ENCODE results near the gene R3HDM1. TPM values are rescaled to one million over a fixed set of nuclear protein-coding genes. Genes with fewer than 3 reads are reported as not detected.
A peak's percentile ranks its signal among the peaks of the same experiment; 100 is the strongest.
"Not testable (repeated sequence)": the region's sequence is repeated elsewhere in the genome, so short reads cannot be mapped to it uniquely, and the experiment has no call there.

R3HDM1 gene
- 10 to 100 TPM; 37.3 to 38.5 TPM for total RNA-seq

GRCh38 chr2:135531231-135532197, at the start of gene R3HDM1:
R3HDM1 (plus strand) TSS chr2:135531484; CDS start chr2:135604846, 73,362 bp downstream.
- CTCF ChIA-PET, result interaction anchor here (0.7 to 2.5 kb wide), 6 partner anchors 89 to 527 kb away, joined by 3 to 9 read pairs (median 4); partner anchors contain the start of gene UBXN4
- POLR2A ChIA-PET, result interaction anchor here (0.6 to 3.2 kb wide), 22 partner anchors 11 to 852 kb away, joined by 3 to 30 read pairs (median 4); partner anchors contain the start of genes CCNT2, RAB3GAP1 and UBXN4
- peak; percentile 96 for DNase-seq
- H3K4me3 Mint-ChIP-seq, result no peak within 1 kb of the TSS
- H3K36me3 Mint-ChIP-seq (ENCODE audit: low read depth), result peaks cover 6% of the 10 kb centered on the region
- H3K9me3 Mint-ChIP-seq, result no peaks in the 10 kb centered on the region
- H3K27me3 Mint-ChIP-seq, result no peaks in the 10 kb centered on the region
- peaks cover 31% of the 10 kb centered on the region for H3K4me1 Mint-ChIP-seq
- H3K27ac Mint-ChIP-seq, result no peak within 1 kb of the TSS

GRCh38 chr2:135485441-135485840, 45.8 kb upstream of the R3HDM1 start:
- ChIA-PET CTCF (no interaction called here), POLR2A (no interaction called here)
- Mint-ChIP-seq H3K27ac (no peak overlapping the region), H3K9me3 (peaks cover 3% of the 10 kb centered on the region), H3K4me1 (no peaks in the 10 kb centered on the region), H3K27me3 (no peaks in the 10 kb centered on the region), H3K4me3 (no peak overlapping the region), H3K36me3 (ENCODE audit: low read depth) (peaks cover 4% of the 10 kb centered on the region)
- no peak for DNase-seq

GRCh38 chr2:135490376-135490775, 40.9 kb upstream of the R3HDM1 start:
- Mint-ChIP-seq H3K9me3 (peaks cover 3% of the 10 kb centered on the region), H3K4me1 (no peaks in the 10 kb centered on the region), H3K27ac (no peak overlapping the region), H3K4me3 (no peak overlapping the region), H3K27me3 (no peaks in the 10 kb centered on the region), H3K36me3 (ENCODE audit: low read depth) (peaks cover 8% of the 10 kb centered on the region)
- POLR2A ChIA-PET, result no interaction called here
- CTCF ChIA-PET, result no interaction called here
- no peak for DNase-seq

- Mint-ChIP-seq H3K27ac (no peak overlapping the region), H3K36me3 (ENCODE audit: low read depth) (peaks cover 15% of the 10 kb centered on the region), H3K9me3 (peaks cover 12% of the 10 kb centered on the region), H3K27me3 (no peaks in the 10 kb centered on the region), H3K4me1 (no peaks in the 10 kb centered on the region), H3K4me3 (no peak overlapping the region)
- ChIA-PET POLR2A (no interaction called here), CTCF (no interaction called here)
- DNase-seq, result no peak
Observed at GRCh38 chr2:135494503-135494902, 36.8 kb upstream of the R3HDM1 start.

DNA sequence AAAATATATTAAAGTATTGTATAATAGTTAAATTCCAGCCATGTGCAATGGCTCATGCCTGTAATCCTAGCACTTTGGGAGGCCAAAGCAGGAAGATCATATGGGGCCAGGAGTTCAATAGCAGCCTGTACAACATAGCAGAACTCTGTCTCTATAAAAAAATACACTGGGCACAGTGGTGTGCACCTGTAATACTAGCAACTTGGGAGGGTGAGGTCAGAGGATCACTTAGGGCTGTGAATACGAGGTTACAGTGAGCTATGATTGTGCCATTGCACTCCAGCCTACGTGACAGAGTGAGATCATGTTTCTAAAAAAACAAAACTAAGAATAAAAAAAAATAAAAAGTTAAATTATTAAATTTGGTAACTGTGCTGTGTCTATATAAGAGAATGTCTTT, 36.4 kb upstream of the R3HDM1 start:
- H3K4me1 Mint-ChIP-seq, result no peaks in the 10 kb centered on the region
- no peak overlapping the region for H3K27ac Mint-ChIP-seq
- CTCF ChIA-PET, result no interaction called here
- no peaks in the 10 kb centered on the region for H3K27me3 Mint-ChIP-seq
- POLR2A ChIA-PET, result no interaction called here
- peaks cover 14% of the 10 kb centered on the region for H3K9me3 Mint-ChIP-seq
- H3K4me3 Mint-ChIP-seq, result no peak overlapping the region
- peaks cover 15% of the 10 kb centered on the region for H3K36me3 Mint-ChIP-seq (ENCODE audit: low read depth)
- DNase-seq, result no peak

- POLR2A ChIA-PET, result not testable (repeated sequence)
Observed at GRCh38 chr2:135498588-135498987, 32.7 kb upstream of the R3HDM1 start.

GRCh38 chr2:135504811-135505210, 26.5 kb upstream of the R3HDM1 start:
- CTCF ChIA-PET, result no interaction called here
- Mint-ChIP-seq H3K27me3 (no peaks in the 10 kb centered on the region), H3K27ac (no peak overlapping the region)

More at GRCh38 chr2:135498588-135498987, 32.7 kb upstream of the R3HDM1 start:
- H3K27ac Mint-ChIP-seq, DNase-seq, CTCF ChIA-PET, H3K27me3 Mint-ChIP-seq, H3K4me1 Mint-ChIP-seq, H3K4me3 Mint-ChIP-seq: not testable (repeated sequence)
- Mint-ChIP-seq H3K36me3 (ENCODE audit: low read depth) (peaks cover 15% of the 10 kb centered on the region), H3K9me3 (peaks cover 14% of the 10 kb centered on the region)

GRCh38 chr2:135510577-135510976, 20.7 kb upstream of the R3HDM1 start:
- POLR2A ChIA-PET, result interaction anchor here (0.7 kb wide), 1 partner anchor 254 kb away, joined by 3 read pairs; no protein-coding TSS in a partner anchor
- H3K4me1 Mint-ChIP-seq, result peaks cover 8% of the 10 kb centered on the region

More at GRCh38 chr2:135504811-135505210, 26.5 kb upstream of the R3HDM1 start:
- Mint-ChIP-seq H3K9me3 (peaks cover under 1% of the 10 kb centered on the region), H3K4me3 (no peak overlapping the region), H3K4me1 (no peaks in the 10 kb centered on the region), H3K36me3 (ENCODE audit: low read depth) (peaks cover 3% of the 10 kb centered on the region)
- POLR2A ChIA-PET, result no interaction called here
- no peak for DNase-seq

DNA sequence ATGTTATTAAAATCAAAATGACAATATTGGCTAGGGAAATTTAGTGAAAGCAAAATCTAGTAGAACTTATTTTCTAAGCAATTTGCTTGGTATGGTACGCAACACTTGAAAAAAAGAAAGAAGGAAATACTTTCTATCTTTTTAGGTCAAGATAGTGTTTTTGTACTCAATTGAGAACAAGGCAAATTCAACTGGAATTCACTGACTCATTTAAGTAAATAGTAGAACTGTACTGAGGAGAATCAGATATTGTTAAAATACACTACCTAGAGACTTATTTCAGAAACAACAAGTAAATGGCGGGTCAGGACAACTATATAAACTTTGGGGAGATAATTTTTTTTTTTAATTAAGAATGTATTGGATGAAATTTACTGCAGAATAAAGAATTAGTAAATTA, 19.2 kb upstream of the R3HDM1 start:
- ChIA-PET POLR2A (no interaction called here), CTCF (no interaction called here)
- no peak overlapping the region for H3K4me3 Mint-ChIP-seq
- peaks cover 8% of the 10 kb centered on the region for H3K4me1 Mint-ChIP-seq
- no peaks in the 10 kb centered on the region for H3K36me3 Mint-ChIP-seq (ENCODE audit: low read depth)
- H3K27ac Mint-ChIP-seq, result no peak overlapping the region
- H3K27me3 Mint-ChIP-seq, result no peaks in the 10 kb centered on the region
- DNase-seq, result no peak
- peaks cover 4% of the 10 kb centered on the region for H3K9me3 Mint-ChIP-seq

More at GRCh38 chr2:135510577-135510976, 20.7 kb upstream of the R3HDM1 start:
- DNase-seq, result no peak
- no peaks in the 10 kb centered on the region for H3K36me3 Mint-ChIP-seq (ENCODE audit: low read depth)
- no peak overlapping the region for H3K27ac Mint-ChIP-seq
- CTCF ChIA-PET, result no interaction called here
- no peak overlapping the region for H3K4me3 Mint-ChIP-seq
- H3K9me3 Mint-ChIP-seq, result peaks cover 4% of the 10 kb centered on the region
- no peaks in the 10 kb centered on the region for H3K27me3 Mint-ChIP-seq

DNA sequence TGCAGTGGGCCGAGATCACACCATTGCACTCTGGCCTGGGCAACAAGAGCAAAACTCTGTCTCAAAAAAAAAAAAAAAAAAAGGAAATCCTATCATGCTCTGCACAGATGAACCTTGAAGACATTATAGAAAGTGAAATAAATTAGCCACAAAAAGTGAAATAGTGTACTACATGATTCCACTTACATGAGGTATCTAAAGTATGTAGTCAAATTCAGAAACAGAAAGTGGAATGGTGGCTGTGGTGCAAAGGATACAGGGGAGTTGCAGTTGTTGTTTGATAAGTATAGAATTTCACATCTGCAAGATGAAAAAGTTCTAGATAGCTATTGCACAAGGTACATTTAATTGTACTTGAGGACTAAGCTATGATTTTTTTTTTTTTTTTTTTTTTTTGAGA, 5.5 kb upstream of the R3HDM1 start:
- no peak for DNase-seq
- ChIA-PET CTCF (interaction anchor here (1.1 kb wide), 1 partner anchor 522 kb away, joined by 3 read pairs; no protein-coding TSS in a partner anchor), POLR2A (no interaction called here)
- peaks cover 15% of the 10 kb centered on the region for H3K4me1 Mint-ChIP-seq
- no peak overlapping the region for H3K27ac Mint-ChIP-seq
- H3K36me3 Mint-ChIP-seq (ENCODE audit: low read depth), result peaks cover 14% of the 10 kb centered on the region
- H3K27me3 Mint-ChIP-seq, result no peaks in the 10 kb centered on the region
- H3K4me3 Mint-ChIP-seq, result no peak overlapping the region
- H3K9me3 Mint-ChIP-seq, result peaks cover 2% of the 10 kb centered on the region

DNA sequence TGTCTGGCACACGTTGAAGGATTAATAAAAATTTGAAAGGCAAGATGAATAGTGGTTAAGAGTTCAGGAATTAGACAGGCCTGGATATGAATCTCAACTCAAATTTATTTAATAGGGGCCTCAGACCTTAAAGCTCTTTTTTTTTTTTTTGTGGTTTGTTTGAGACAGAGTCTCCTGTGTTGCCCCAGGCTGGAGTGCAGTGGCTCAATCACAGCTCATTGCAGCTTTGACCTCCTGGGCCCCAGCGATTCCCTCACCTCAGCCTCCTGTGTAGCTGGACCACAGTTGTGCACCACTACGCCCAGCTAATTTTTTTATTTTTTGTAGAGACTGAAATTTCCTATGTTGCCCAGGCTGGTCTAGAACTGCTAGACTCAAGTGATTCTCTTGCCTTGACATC, 3.3 kb upstream of the R3HDM1 start:
- Mint-ChIP-seq H3K27me3 (no peaks in the 10 kb centered on the region), H3K4me3 (no peak overlapping the region), H3K4me1 (peaks cover 23% of the 10 kb centered on the region), H3K9me3 (no peaks in the 10 kb centered on the region), H3K27ac (no peak overlapping the region), H3K36me3 (ENCODE audit: low read depth) (peaks cover 6% of the 10 kb centered on the region)
- ChIA-PET CTCF (no interaction called here), POLR2A (no interaction called here)
- no peak for DNase-seq

DNA sequence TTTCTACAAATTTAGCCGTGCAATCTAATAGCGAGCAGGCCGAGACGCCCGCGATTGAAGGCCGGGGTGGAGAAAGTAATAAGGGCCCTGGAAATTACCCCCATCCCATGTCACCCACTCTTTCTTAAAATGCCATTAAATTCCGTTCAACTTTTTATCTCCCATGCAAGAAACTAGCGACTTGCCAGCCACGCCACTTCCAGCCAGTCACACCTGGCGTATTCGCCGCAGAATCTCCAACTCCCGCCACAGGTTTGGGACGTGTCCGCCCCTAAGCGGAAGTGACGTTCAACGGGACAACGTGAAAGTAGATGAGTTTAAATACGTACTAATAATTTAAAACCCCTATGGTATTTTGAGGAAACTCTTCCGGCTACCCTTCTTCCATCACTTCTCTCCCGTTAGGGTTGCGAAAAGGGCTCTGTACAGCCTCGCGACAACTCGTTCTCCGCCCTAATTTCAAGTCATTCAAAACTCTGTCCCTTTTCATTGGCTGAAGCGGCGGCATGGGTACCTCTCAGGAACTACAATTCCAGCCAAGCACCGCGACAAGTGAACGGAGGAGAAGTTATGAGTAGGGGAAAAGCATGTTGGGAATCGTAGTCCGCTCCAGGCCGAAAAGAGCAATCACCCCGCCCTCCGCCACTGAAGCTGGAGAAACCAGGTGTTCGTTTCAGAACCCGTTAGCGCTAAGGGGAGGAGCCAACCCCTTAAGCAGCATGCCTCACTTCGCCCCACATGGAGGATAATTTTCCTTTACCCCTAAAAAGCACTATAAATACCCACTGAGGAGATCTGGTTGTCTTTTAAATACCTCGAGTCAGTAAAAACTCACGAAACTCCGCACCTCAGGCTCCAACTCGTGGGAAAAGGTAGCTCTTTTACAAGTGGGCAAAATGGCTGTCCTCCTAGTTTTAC, 712 bp upstream of the R3HDM1 start, which contains the start of gene ZRANB3:
Gene ZRANB3 (minus strand): TSS at position 906 of the 918 bp plus-strand sequence.
- POLR2A ChIA-PET, result interaction anchor here (0.6 to 3.2 kb wide), 19 partner anchors 10 to 853 kb away, joined by 3 to 30 read pairs (median 4); partner anchors contain the start of genes CCNT2, RAB3GAP1 and UBXN4
- peaks cover 6% of the 10 kb centered on the region for H3K36me3 Mint-ChIP-seq (ENCODE audit: low read depth)
- no peaks in the 10 kb centered on the region for H3K27me3 Mint-ChIP-seq
- DNase-seq, result peak; percentile 96
- H3K4me3 Mint-ChIP-seq, result no peak within 1 kb of the TSS
- peaks cover 32% of the 10 kb centered on the region for H3K4me1 Mint-ChIP-seq
- CTCF ChIA-PET, result interaction anchor here (0.5 to 2.5 kb wide), 6 partner anchors 90 to 1079 kb away, joined by 3 to 9 read pairs (median 4); no protein-coding TSS in a partner anchor
- H3K27ac Mint-ChIP-seq, result no peak within 1 kb of the TSS
- no peaks in the 10 kb centered on the region for H3K9me3 Mint-ChIP-seq
